Endothelial cell of umbilical vein (primary cell): Measurements from ENCODE around the gene MTIF3. TPM values are rescaled to one million over a fixed set of nuclear protein-coding genes. Genes with fewer than 3 reads are reported as not detected.
"Not testable (repeated sequence)": the region's sequence is repeated elsewhere in the genome, so short reads cannot be mapped to it uniquely, and the experiment has no call there.

Experiments
- BruUV-seq: library from RNA; stranded (reverse); fragments of 400-500 nt; replicated peaks from 2 replicates; lab custom pipeline; 2021; lab: Mats Ljungman, UMichigan
- CTCF ChIA-PET: fragments of 300-600, 350-600 bp; sonication (Branson Sonifier 250); formaldehyde crosslinking; loops from one replicate; lab custom pipeline; 2021; ENCODE audit warnings: antibody characterized with exemption, inconsistent platforms; lab: Charles Lee
- POLR2A ChIA-PET: fragments of 300-600, 350-600 bp; sonication (Branson Sonifier 250); formaldehyde crosslinking; loops from one replicate; lab custom pipeline; 2021; ENCODE audit warnings: antibody characterized with exemption, inconsistent platforms; lab: Charles Lee
- DNase-seq: peaks from one replicate; pipeline ENCODE4 v3.0.0-alpha.2; 2011; ENCODE audit warnings: low read depth, low spot score
- FAIRE-seq: peaks from 2 replicates; lab custom pipeline; 2011; peaks lifted over from hg19 to GRCh38; lab: Jason Lieb, UNC
- H2AFZ ChIP-seq: 2 replicates; pipeline ENCODE4 v1.6.0; 2012; ENCODE audit warnings: low read depth, low read length, control low read depth, inconsistent platforms
- H3K27ac ChIP-seq: 2 replicates; pipeline ENCODE4 v1.5.1; 2011; ENCODE audit warnings: low read depth, mild to moderate bottlenecking, control low read depth, low read length, moderate library complexity; ENCODE audit not compliant: insufficient read depth
- H3K27me3 ChIP-seq, 2 experiments: 2 replicates each; pipeline versions ENCODE4 v1.6.0 to v1.6.1; 2011; ENCODE audit warnings: low read length in 2 of 2, mixed read lengths in 1 of 2; ENCODE audit not compliant: control insufficient read depth in 2 of 2, insufficient read depth in 2 of 2
- H3K36me3 ChIP-seq, 2 experiments: 2 replicates in 1 of 2; 3 replicates in 1 of 2; pipeline ENCODE4 v1.5.1; 2011; ENCODE audit warnings: low read length in 2 of 2, mild to moderate bottlenecking in 1 of 2, moderate library complexity in 1 of 2; ENCODE audit not compliant: control insufficient read depth in 2 of 2, insufficient read depth in 2 of 2; ENCODE audit errors: extremely low read depth in 1 of 2
- H3K4me1 ChIP-seq: 3 replicates; pipeline ENCODE4 v1.5.1; 2011; ENCODE audit warnings: mild to moderate bottlenecking, low read length; ENCODE audit not compliant: control insufficient read depth, insufficient read depth; ENCODE audit errors: extremely low read depth
- H3K4me2 ChIP-seq: 2 replicates; pipeline ENCODE4 v1.6.1; 2011; ENCODE audit warnings: low read length, control low read depth, mixed read lengths; ENCODE audit not compliant: insufficient read depth
- H3K4me3 ChIP-seq, 3 experiments: fragments of 200-600 bp in 1 of 3; sonication (generic), shearing (Covaris generic) in 1 of 3; replicated peaks in 1 of 3; 2 replicates each; pipeline ENCODE4 v1.5.1; 2011 to 2016; ENCODE audit warnings: control low read depth in 3 of 3, low read length in 3 of 3, mild to moderate bottlenecking in 2 of 3, inconsistent platforms in 1 of 3, low read depth in 1 of 3, moderate library complexity in 1 of 3; ENCODE audit not compliant: insufficient read depth in 1 of 3
- H3K79me2 ChIP-seq: 2 replicates; pipeline ENCODE4 v1.6.0; 2012; ENCODE audit warnings: low read length, inconsistent platforms; ENCODE audit not compliant: control insufficient read depth, insufficient read depth
- H3K9ac ChIP-seq: replicated peaks from 2 replicates; pipeline ENCODE3; 2011; ENCODE audit warnings: low read length, control low read depth; ENCODE audit not compliant: insufficient read depth; ENCODE audit errors: extremely low read depth
- H3K9me1 ChIP-seq: replicated peaks from 3 replicates; pipeline ENCODE4 v1.6.0; 2011; ENCODE audit warnings: mild to moderate bottlenecking, low read length; ENCODE audit not compliant: control insufficient read depth, insufficient read depth; ENCODE audit errors: extremely low read depth
- H3K9me3 ChIP-seq: replicated peaks from 2 replicates; pipeline ENCODE4 v1.5.1; 2012; ENCODE audit warnings: low read length, inconsistent platforms; ENCODE audit not compliant: control insufficient read depth, insufficient read depth
- H4K20me1 ChIP-seq: replicated peaks from 2 replicates; pipeline ENCODE3; 2011; ENCODE audit warnings: mild to moderate bottlenecking, low read length; ENCODE audit not compliant: control insufficient read depth, insufficient read depth; ENCODE audit errors: extremely low read depth
- CTCF ChIP-seq, 2 donors: IDR thresholded peaks; 1 replicate in 1 of 2; 2 replicates in 1 of 2; pipeline ENCODE4 v1.5.1; 2011; ENCODE audit warnings: low read length in 2 of 2, mild to moderate bottlenecking in 2 of 2, moderate library complexity in 2 of 2, control low read depth in 1 of 2, inconsistent platforms in 1 of 2, low read depth in 1 of 2; ENCODE audit not compliant: insufficient read depth in 1 of 2; ENCODE audit errors: extremely low read depth in 1 of 2
- EZH2 ChIP-seq: IDR thresholded peaks from 2 replicates; pipeline ENCODE4 v1.6.1; 2012; ENCODE audit warnings: borderline replicate concordance, low read depth, mild to moderate bottlenecking, moderate library complexity, low read length, inconsistent platforms; ENCODE audit not compliant: severe bottlenecking
- FOS ChIP-seq: IDR thresholded peaks from 2 replicates; pipeline ENCODE4 v1.6.1; 2011; ENCODE audit warnings: mild to moderate bottlenecking, low read length, moderate library complexity, borderline replicate concordance; ENCODE audit not compliant: insufficient read depth
- GATA2 ChIP-seq: IDR thresholded peaks from 2 replicates; pipeline ENCODE4 v1.7.0; 2011; ENCODE audit warnings: low read depth, mild to moderate bottlenecking, moderate library complexity, mixed read lengths, low read length; ENCODE audit not compliant: insufficient read length, insufficient read depth
- JUN ChIP-seq: IDR thresholded peaks from 2 replicates; pipeline ENCODE4 v1.6.1; 2011; ENCODE audit warnings: borderline replicate concordance, low read depth; ENCODE audit not compliant: insufficient read length, insufficient read depth
- MAX ChIP-seq: IDR thresholded peaks from 2 replicates; pipeline ENCODE4 v1.6.1; 2011; ENCODE audit not compliant: insufficient read depth, insufficient read length
- MYC ChIP-seq: IDR thresholded peaks from one replicate; pipeline ENCODE4 v1.6.1; 2011; ENCODE audit warnings: mild to moderate bottlenecking, low read depth, low read length
- POLR2A ChIP-seq: IDR thresholded peaks from 2 replicates; pipeline ENCODE4 v1.6.1; 2012; ENCODE audit warnings: low read depth, mild to moderate bottlenecking, control low read depth, low read length
- POLR2AphosphoS5 ChIP-seq: IDR thresholded peaks from 2 replicates; pipeline ENCODE4 v1.6.1; 2012; ENCODE audit warnings: low read depth, mild to moderate bottlenecking, control low read depth, low read length, moderate library complexity; ENCODE audit not compliant: insufficient read depth
- dilution Hi-C: fragments of 300-500 bp; cut with MboI; formaldehyde crosslinking; loops from one replicate; pipeline ENCODE4 v1.15.0; 2019; ENCODE audit warnings: low sequenced_read_pairs; ENCODE audit not compliant: extremely low pct_ligation_motif_present
- intact Hi-C: fragments of 100-400 bp; cut with micrococcal nuclease; formaldehyde crosslinking; loops from one replicate; pipeline ENCODE4 v1.10.0; 2022
- polyA plus RNA-seq, 4 experiments: library from polyadenylated mRNA; depleted of rRNA in 3 of 4; stranded (reverse) in 3 of 4; unstranded in 1 of 4; fragments of >200 nt; gene quantifications; 2 replicates each; pipeline versions ENCODE4 v1.2.1 to v1.2.3, GENCODE V29; 2011 to 2012; ENCODE audit warnings: missing spikeins in 1 of 4
- total RNA-seq: library from RNA; stranded (reverse); gene quantifications from 2 replicates; pipeline ENCODE4 v1.2.3, GENCODE V29; 2021

MTIF3 gene
- total and polyA plus RNA-seq, 2 donors (not counting 3 experiments of a cell fraction or from before 2014, with no cell fraction given), result 23.5 to 37.5 TPM

- Histone ChIP-seq H3K4me1 (no peaks in the 10 kb centered on the region), H3K27me3 (peaks cover 2% of the 10 kb centered on the region in 2 experiments), H3K79me2 (no peaks in the 10 kb centered on the region), H3K9me3 (no peaks in the 10 kb centered on the region), H3K4me2 (no peak overlapping the region), H3K27ac (no peak overlapping the region), H4K20me1 (no peaks in the 10 kb centered on the region), H3K9ac (no peak overlapping the region), H3K4me3 (no peak overlapping the region), H3K36me3 (no peaks in the 10 kb centered on the region), H2AFZ (no peak overlapping the region), H3K9me1 (no peaks in the 10 kb centered on the region)
- TF ChIP-seq FOS, result no peak
- no peak for TF ChIP-seq MAX
- TF ChIP-seq JUN, result no peak
- TF ChIP-seq GATA2, result no peak
- TF ChIP-seq MYC, result no peak
- no peak for TF ChIP-seq CTCF (IDR thresholded peaks at IDR 0.05; ENCODE audit: extremely low read depth in 1 of 2, insufficient read depth in 1 of 2, low read depth in 1 of 2, low read length in 2 of 2)
- no peak for TF ChIP-seq POLR2A
- no peak for TF ChIP-seq POLR2AphosphoS5
- no peak for TF ChIP-seq EZH2
- no TSS peak for BruUV-seq
- dilution Hi-C loops (no loop called here), intact Hi-C loops (no loop called here)
- POLR2A ChIA-PET, result no interaction called here
- no peak for FAIRE-seq
- CTCF ChIA-PET, result interaction anchor here (1.2 kb wide), 1 partner anchor 426 kb away, joined by 3 read pairs; no protein-coding TSS in a partner anchor
- no peak for DNase-seq
Observed at GRCh38 chr13:27401210-27401609, 49.2 kb downstream of the MTIF3 start.

GRCh38 chr13:27400405-27400804 lies 50.0 kb downstream of the MTIF3 start:
- dilution Hi-C loops, H3K4me1 ChIP-seq, DNase-seq, H3K4me2 ChIP-seq, H3K36me3 ChIP-seq, H3K9me3 ChIP-seq, H3K27ac ChIP-seq, H3K27me3 ChIP-seq, intact Hi-C loops, H3K9ac ChIP-seq, H3K4me3 ChIP-seq, POLR2A ChIA-PET, FAIRE-seq, BruUV-seq, H3K79me2 ChIP-seq, H4K20me1 ChIP-seq, H2AFZ ChIP-seq, H3K9me1 ChIP-seq: not testable (repeated sequence)
- CTCF ChIA-PET, result interaction anchor here (0.9 kb wide), 1 partner anchor 11 kb away, joined by 3 read pairs; no protein-coding TSS in a partner anchor
